Neutrophil (primary cell): ENCODE measurements around the gene PDX1.

ENCODE experiments used
- H3K27ac ChIP-seq: fragments of 200-600 bp; sonication (generic); 2 replicates; pipeline ENCODE4 v1.5.1; 2016; ENCODE audit warnings: mild to moderate bottlenecking, moderate library complexity
- H3K27me3 ChIP-seq: fragments of 200-600 bp; sonication (generic); 2 replicates; pipeline ENCODE4 v1.6.0; 2016; ENCODE audit warnings: mild to moderate bottlenecking
- H3K36me3 ChIP-seq: fragments of 200-600 bp; sonication (generic); 2 replicates; pipeline ENCODE4 v1.5.1; 2017
- H3K4me1 ChIP-seq, 2 experiments: fragments of 200-600 bp in 1 of 2; sonication (generic) in 1 of 2; 1 replicate in 1 of 2; 2 replicates in 1 of 2; pipeline versions ENCODE4 v1.5.1 to v1.6.1; 2013 to 2016; ENCODE audit warnings: low read depth in 1 of 2, low read length in 1 of 2, mild to moderate bottlenecking in 1 of 2, moderate library complexity in 1 of 2; ENCODE audit not compliant: control insufficient read depth in 1 of 2, insufficient read depth in 1 of 2
- H3K4me3 ChIP-seq, 2 experiments: fragments of 200-600 bp in 1 of 2; sonication (generic) in 1 of 2; 1 replicate in 1 of 2; 2 replicates in 1 of 2; pipeline ENCODE4 v1.5.1; 2013 to 2016; ENCODE audit warnings: low read depth in 1 of 2, low read length in 1 of 2, mild to moderate bottlenecking in 1 of 2, moderate library complexity in 1 of 2
- H3K9me3 ChIP-seq: fragments of 200-600 bp; sonication (generic); 2 replicates; pipeline ENCODE4 v1.5.1; 2016
- CTCF ChIP-seq: fragments of 200-600 bp; sonication (generic); IDR thresholded peaks from 2 replicates; pipeline ENCODE4 v1.5.1; 2016; ENCODE audit warnings: antibody characterized with exemption

Gene PDX1

GRCh38 chr13:27919934-27920676 is at the start of gene PDX1:
TSS of gene PDX1 (plus strand) at chr13:27920000. CDS start at chr13:27920139, 139 bp downstream.
- Histone ChIP-seq H3K27ac (no peak within 1 kb of the TSS), H3K4me1 (peaks cover 6 to 13% of the 10 kb centered on the region in 2 experiments), H3K4me3 (peak within 1 kb of the TSS in 1 of 2 experiments; percentile 16), H3K36me3 (no peaks in the 10 kb centered on the region), H3K27me3 (peaks cover 100% of the 10 kb centered on the region), H3K9me3 (no peaks in the 10 kb centered on the region)
- TF ChIP-seq CTCF: no peak

GRCh38 chr13:27878274-27878673 is 41.5 kb upstream of the PDX1 start:
- Histone ChIP-seq H3K36me3 (no peaks in the 10 kb centered on the region), H3K4me3 (no peak overlapping the region), H3K9me3 (no peaks in the 10 kb centered on the region), H3K27ac (no peak overlapping the region), H3K27me3 (peaks cover 88% of the 10 kb centered on the region), H3K4me1 (no peaks in the 10 kb centered on the region)
- no peak for TF ChIP-seq CTCF

- no peak for TF ChIP-seq CTCF
- H3K27ac ChIP-seq: no peak overlapping the region
- no peaks in the 10 kb centered on the region for H3K9me3 ChIP-seq
- H3K4me1 ChIP-seq: no peaks in the 10 kb centered on the region
- peaks cover 84% of the 10 kb centered on the region for H3K27me3 ChIP-seq
- no peak overlapping the region for H3K4me3 ChIP-seq
- H3K36me3 ChIP-seq: no peaks in the 10 kb centered on the region
Observed at GRCh38 chr13:27889471-27889870, 30.3 kb upstream of the PDX1 start.

GRCh38 chr13:27896726-27897125 is 23.1 kb upstream of the PDX1 start:
- H3K4me3 ChIP-seq: no peak overlapping the region
- H3K27me3 ChIP-seq: peaks cover 86% of the 10 kb centered on the region
- no peaks in the 10 kb centered on the region for H3K9me3 ChIP-seq
- no peak overlapping the region for H3K27ac ChIP-seq
- no peaks in the 10 kb centered on the region for H3K36me3 ChIP-seq
- H3K4me1 ChIP-seq: no peaks in the 10 kb centered on the region
- TF ChIP-seq CTCF: no peak

GRCh38 chr13:27904719-27905118 is 15.1 kb upstream of the PDX1 start:
- peaks cover 100% of the 10 kb centered on the region for H3K27me3 ChIP-seq
- H3K9me3 ChIP-seq: no peaks in the 10 kb centered on the region
- H3K4me3 ChIP-seq: no peak overlapping the region
- H3K36me3 ChIP-seq: no peaks in the 10 kb centered on the region
- no peaks in the 10 kb centered on the region for H3K4me1 ChIP-seq
- no peak for TF ChIP-seq CTCF
- no peak overlapping the region for H3K27ac ChIP-seq
